Raji (cell line): Measurements from ENCODE around the gene LRCH1.
A peak's percentile ranks its signal among the peaks of the same experiment; 100 is the strongest.

Source experiments
- POLR2A ChIP-seq: IDR thresholded peaks from 2 replicates; pipeline ENCODE4 v1.6.1; 2011; ENCODE audit warnings: low read depth, low read length, control low read depth; ENCODE audit not compliant: insufficient read depth

LRCH1 gene

GRCh38 chr13:46595136-46595884 is 42.3 kb downstream of the LRCH1 start:
- 0 out of 2 replicates have a peak, but pooled peaks have one; percentile 20 for TF ChIP-seq POLR2A

- TF ChIP-seq POLR2A: no peak
These were observed 42.9 kb downstream of the LRCH1 start for GRCh38 chr13:46595885-46596275.

- no peak for TF ChIP-seq POLR2A
These were observed 43.5 kb downstream of the LRCH1 start for GRCh38 chr13:46596466-46596865.

- no peak for TF ChIP-seq POLR2A
These were observed 45.3 kb downstream of the LRCH1 start for GRCh38 chr13:46598140-46598819.

- TF ChIP-seq POLR2A: no peak
These were observed 45.8 kb downstream of the LRCH1 start for GRCh38 chr13:46598820-46599180.

- TF ChIP-seq POLR2A: no peak
These were observed 48.0 kb downstream of the LRCH1 start for GRCh38 chr13:46600943-46601311.

GRCh38 chr13:46602531-46602930 is 49.6 kb downstream of the LRCH1 start:
- no peak for TF ChIP-seq POLR2A

GRCh38 chr13:46603165-46603603 is 50.2 kb downstream of the LRCH1 start:
- no peak for TF ChIP-seq POLR2A

- TF ChIP-seq POLR2A: no peak
These were observed 51.4 kb downstream of the LRCH1 start for GRCh38 chr13:46604226-46604990.

GRCh38 chr13:46605076-46605824 is 52.3 kb downstream of the LRCH1 start:
- TF ChIP-seq POLR2A: no peak

- TF ChIP-seq POLR2A: no peak
These were observed 53.0 kb downstream of the LRCH1 start for GRCh38 chr13:46605825-46606554.

GRCh38 chr13:46606970-46607369 is 54.0 kb downstream of the LRCH1 start:
- no peak for TF ChIP-seq POLR2A

GRCh38 chr13:46607768-46608564 is 55.0 kb downstream of the LRCH1 start:
- TF ChIP-seq POLR2A: no peak

GRCh38 chr13:46609052-46609451 is 56.1 kb downstream of the LRCH1 start:
- no peak for TF ChIP-seq POLR2A
